HEK293 (cell line): ENCODE measurements around the gene MLLT1.

Experiments used
- CTCF ChIA-PET: fragments of 350-600 bp; formaldehyde crosslinking; extraction: SDS; loops from one replicate; lab custom pipeline; 2021; ENCODE audit warnings: antibody characterized with exemption; lab: Yijun Ruan, JAX
- POLR2A ChIA-PET: fragments of 300-600 bp; formaldehyde crosslinking; extraction: SDS; loops from one replicate; lab custom pipeline; 2020; ENCODE audit warnings: antibody characterized with exemption, inconsistent platforms; lab: Yijun Ruan, JAX
- H3K27ac ChIP-seq: fragments of 200-500 bp; sonication (Bioruptor generic); 2 replicates; pipeline ENCODE4 v1.5.1; 2014; ENCODE audit warnings: low read depth, low read length, control low read depth, inconsistent platforms; ENCODE audit errors: extremely low read depth
- H3K36me3 ChIP-seq, 2 experiments: fragments of 200-500 bp in 1 of 2; sonication (Bioruptor generic) in 1 of 2; 1 replicate in 1 of 2; 2 replicates in 1 of 2; pipeline ENCODE4 v1.5.1; 2014 to 2017; ENCODE audit warnings: inconsistent platforms in 2 of 2, low read length in 2 of 2; ENCODE audit not compliant: control insufficient read depth in 2 of 2, insufficient read depth in 1 of 2
- H3K4me1 ChIP-seq: fragments of 200-500 bp; sonication (Bioruptor generic); 2 replicates; pipeline ENCODE4 v1.5.1; 2014; ENCODE audit warnings: mild to moderate bottlenecking, low read length, inconsistent platforms; ENCODE audit not compliant: control insufficient read depth, insufficient read depth
- H3K4me3 ChIP-seq: 2 replicates; pipeline ENCODE4 v1.5.1; 2011; ENCODE audit warnings: low read depth, mild to moderate bottlenecking, control low read depth, low read length, moderate library complexity
- H3K9me3 ChIP-seq: fragments of 200-500 bp; sonication (Bioruptor generic); 2 replicates; pipeline ENCODE4 v1.5.1; 2014; ENCODE audit warnings: low read depth, low read length, inconsistent platforms; ENCODE audit not compliant: control insufficient read depth, insufficient read depth
- BCL11A ChIP-seq: fragments of 450-650 bp; formaldehyde crosslinking; IDR thresholded peaks from 2 replicates; pipeline ENCODE4 v1.5.1; 2016; ENCODE audit warnings: low read depth, missing biosample characterization, missing genetic modification characterization
- KLF8 ChIP-seq: fragments of 450-650 bp; formaldehyde crosslinking; IDR thresholded peaks from 2 replicates; pipeline ENCODE4 v1.5.1; 2016; ENCODE audit warnings: missing biosample characterization, missing genetic modification characterization
- MYNN ChIP-seq: fragments of 450-650 bp; formaldehyde crosslinking; IDR thresholded peaks from 2 replicates; pipeline ENCODE4 v1.5.1; 2016; ENCODE audit warnings: missing biosample characterization, missing genetic modification characterization, borderline replicate concordance
- SETDB1 ChIP-seq: IDR thresholded peaks from one replicate; pipeline ENCODE4 v1.6.1; 2017; ENCODE audit warnings: mild to moderate bottlenecking, low read length, moderate library complexity, mixed read lengths; ENCODE audit not compliant: insufficient read length
- ZBTB48 ChIP-seq: fragments of 450-650 bp; formaldehyde crosslinking; IDR thresholded peaks from 2 replicates; pipeline ENCODE4 v1.5.1; 2016; ENCODE audit warnings: missing biosample characterization, missing genetic modification characterization
- ZNF132 ChIP-seq: fragments of 450-650 bp; formaldehyde crosslinking; IDR thresholded peaks from 2 replicates; pipeline ENCODE4 v1.5.1; 2017; ENCODE audit warnings: missing biosample characterization, missing genetic modification characterization, borderline replicate concordance
- ZNF169 ChIP-seq: fragments of 450-650 bp; formaldehyde crosslinking; IDR thresholded peaks from 2 replicates; pipeline ENCODE4 v1.5.1; 2016; ENCODE audit warnings: missing biosample characterization, missing genetic modification characterization
- ZNF2 ChIP-seq: fragments of 450-650 bp; formaldehyde crosslinking; IDR thresholded peaks from 2 replicates; pipeline ENCODE4 v1.5.1; 2016; ENCODE audit warnings: missing biosample characterization, missing genetic modification characterization
- ZNF302 ChIP-seq: fragments of 450-650 bp; formaldehyde crosslinking; IDR thresholded peaks from 2 replicates; pipeline ENCODE4 v1.5.1; 2016; ENCODE audit warnings: missing biosample characterization, missing genetic modification characterization, low read depth
- ZNF335 ChIP-seq: fragments of 450-650 bp; formaldehyde crosslinking; conservative IDR thresholded peaks from 2 replicates; pipeline ENCODE4 v1.5.1; 2016; ENCODE audit warnings: missing biosample characterization, missing genetic modification characterization
- ZNF391 ChIP-seq: fragments of 450-650 bp; formaldehyde crosslinking; IDR thresholded peaks from 2 replicates; pipeline ENCODE4 v1.5.1; 2016; ENCODE audit warnings: low read depth, missing biosample characterization, missing genetic modification characterization, borderline replicate concordance
- ZNF394 ChIP-seq: fragments of 450-650 bp; formaldehyde crosslinking; IDR thresholded peaks from 2 replicates; pipeline ENCODE4 v1.5.1; 2016; ENCODE audit warnings: missing biosample characterization, missing genetic modification characterization, mild to moderate bottlenecking, moderate library complexity, borderline replicate concordance
- ZNF416 ChIP-seq: fragments of 450-650 bp; formaldehyde crosslinking; IDR thresholded peaks from 2 replicates; pipeline ENCODE4 v1.5.1; 2016; ENCODE audit warnings: missing biosample characterization, missing genetic modification characterization
- ZNF423 ChIP-seq: fragments of 450-650 bp; formaldehyde crosslinking; IDR thresholded peaks from 2 replicates; pipeline ENCODE4 v1.5.1; 2016; ENCODE audit warnings: missing biosample characterization, missing genetic modification characterization
- ZNF501 ChIP-seq: fragments of 450-650 bp; formaldehyde crosslinking; IDR thresholded peaks from 2 replicates; pipeline ENCODE4 v1.5.1; 2016; ENCODE audit warnings: missing biosample characterization, missing genetic modification characterization
- ZNF621 ChIP-seq: fragments of 450-650 bp; formaldehyde crosslinking; IDR thresholded peaks from 2 replicates; pipeline ENCODE4 v1.5.1; 2017; ENCODE audit warnings: missing biosample characterization, missing genetic modification characterization
- ZNF660 ChIP-seq: fragments of 450-650 bp; IDR thresholded peaks from 2 replicates; pipeline ENCODE4 v1.5.1; 2018; ENCODE audit warnings: missing biosample characterization, mild to moderate bottlenecking, missing genetic modification characterization
- ZNF837 ChIP-seq: fragments of 450-650 bp; formaldehyde crosslinking; IDR thresholded peaks from 2 replicates; pipeline ENCODE4 v1.5.1; 2016; ENCODE audit warnings: missing biosample characterization, missing genetic modification characterization
- TF ChIP-seq, protein P1 (sequence below): fragments of 450-650 bp; formaldehyde crosslinking; IDR thresholded peaks from 2 replicates; pipeline ENCODE4 v1.5.1; 2016; ENCODE audit warnings: missing biosample characterization, missing genetic modification characterization
- TF ChIP-seq, protein P2 (sequence below): fragments of 450-650 bp; IDR thresholded peaks from 2 replicates; pipeline ENCODE4 v1.5.1; 2018; ENCODE audit warnings: missing biosample characterization, mild to moderate bottlenecking, missing genetic modification characterization
- TF ChIP-seq, protein P3 (sequence below): fragments of 450-650 bp; formaldehyde crosslinking; IDR thresholded peaks from 2 replicates; pipeline ENCODE4 v1.5.1; 2016; ENCODE audit warnings: missing biosample characterization, missing genetic modification characterization
- TF ChIP-seq, protein P4 (sequence below): fragments of 450-650 bp; formaldehyde crosslinking; IDR thresholded peaks from 2 replicates; pipeline ENCODE4 v1.5.1; 2016; ENCODE audit warnings: missing biosample characterization, missing genetic modification characterization

Gene MLLT1

GRCh38 chr19:6199240-6199994, 80.4 kb downstream of the MLLT1 start (continued):
- TF ChIP-seq, protein P1, sequence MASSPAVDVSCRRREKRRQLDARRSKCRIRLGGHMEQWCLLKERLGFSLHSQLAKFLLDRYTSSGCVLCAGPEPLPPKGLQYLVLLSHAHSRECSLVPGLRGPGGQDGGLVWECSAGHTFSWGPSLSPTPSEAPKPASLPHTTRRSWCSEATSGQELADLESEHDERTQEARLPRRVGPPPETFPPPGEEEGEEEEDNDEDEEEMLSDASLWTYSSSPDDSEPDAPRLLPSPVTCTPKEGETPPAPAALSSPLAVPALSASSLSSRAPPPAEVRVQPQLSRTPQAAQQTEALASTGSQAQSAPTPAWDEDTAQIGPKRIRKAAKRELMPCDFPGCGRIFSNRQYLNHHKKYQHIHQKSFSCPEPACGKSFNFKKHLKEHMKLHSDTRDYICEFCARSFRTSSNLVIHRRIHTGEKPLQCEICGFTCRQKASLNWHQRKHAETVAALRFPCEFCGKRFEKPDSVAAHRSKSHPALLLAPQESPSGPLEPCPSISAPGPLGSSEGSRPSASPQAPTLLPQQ (tag by site-specific recombination), result peak; percentile 70
- TF ChIP-seq ZNF335 (tag by site-specific recombination) (peak; percentile 94), ZNF391 (tag by site-specific recombination) (peak; percentile 70; the same call in 1 of the 2 replicates), ZNF2 (peak; percentile 83; the same call in 1 of the 2 replicates), SETDB1 (peak; percentile 54), KLF8 (tag by site-specific recombination) (peak; percentile 40; the same call in 1 of the 2 replicates)

GRCh38 chr19:6198896-6199239, 80.9 kb downstream of the MLLT1 start:
- POLR2A ChIA-PET, result no interaction called here
- H3K9me3 ChIP-seq, result no peaks in the 10 kb centered on the region; the same call in 1 of the 2 replicates

GRCh38 chr19:6196361-6196760, 83.4 kb downstream of the MLLT1 start:
- H3K4me1 ChIP-seq, result no peaks in the 10 kb centered on the region
- peaks cover 0 to 8% of the 10 kb centered on the region in 2 experiments; a peak in 2 of 3 replicates for H3K36me3 ChIP-seq
- ChIA-PET CTCF (no interaction called here), POLR2A (no interaction called here)
- no peak overlapping the region for H3K27ac ChIP-seq
- H3K4me3 ChIP-seq, result no peak overlapping the region
- H3K9me3 ChIP-seq, result no peaks in the 10 kb centered on the region; the same call in 1 of the 2 replicates
- TF ChIP-seq, protein P2, sequence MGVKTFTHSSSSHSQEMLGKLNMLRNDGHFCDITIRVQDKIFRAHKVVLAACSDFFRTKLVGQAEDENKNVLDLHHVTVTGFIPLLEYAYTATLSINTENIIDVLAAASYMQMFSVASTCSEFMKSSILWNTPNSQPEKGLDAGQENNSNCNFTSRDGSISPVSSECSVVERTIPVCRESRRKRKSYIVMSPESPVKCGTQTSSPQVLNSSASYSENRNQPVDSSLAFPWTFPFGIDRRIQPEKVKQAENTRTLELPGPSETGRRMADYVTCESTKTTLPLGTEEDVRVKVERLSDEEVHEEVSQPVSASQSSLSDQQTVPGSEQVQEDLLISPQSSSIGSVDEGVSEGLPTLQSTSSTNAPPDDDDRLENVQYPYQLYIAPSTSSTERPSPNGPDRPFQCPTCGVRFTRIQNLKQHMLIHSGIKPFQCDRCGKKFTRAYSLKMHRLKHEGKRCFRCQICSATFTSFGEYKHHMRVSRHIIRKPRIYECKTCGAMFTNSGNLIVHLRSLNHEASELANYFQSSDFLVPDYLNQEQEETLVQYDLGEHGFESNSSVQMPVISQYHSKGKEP (tag by site-specific recombination), result no peak
- TF ChIP-seq KLF8 (tag by site-specific recombination), result no peak
- TF ChIP-seq BCL11A, result no peak
- TF ChIP-seq ZNF837 (tag by site-specific recombination), result no peak
- no peak for TF ChIP-seq ZNF302 (tag by site-specific recombination)
- TF ChIP-seq ZNF169 (tag by site-specific recombination), result no peak
- TF ChIP-seq, protein P3, sequence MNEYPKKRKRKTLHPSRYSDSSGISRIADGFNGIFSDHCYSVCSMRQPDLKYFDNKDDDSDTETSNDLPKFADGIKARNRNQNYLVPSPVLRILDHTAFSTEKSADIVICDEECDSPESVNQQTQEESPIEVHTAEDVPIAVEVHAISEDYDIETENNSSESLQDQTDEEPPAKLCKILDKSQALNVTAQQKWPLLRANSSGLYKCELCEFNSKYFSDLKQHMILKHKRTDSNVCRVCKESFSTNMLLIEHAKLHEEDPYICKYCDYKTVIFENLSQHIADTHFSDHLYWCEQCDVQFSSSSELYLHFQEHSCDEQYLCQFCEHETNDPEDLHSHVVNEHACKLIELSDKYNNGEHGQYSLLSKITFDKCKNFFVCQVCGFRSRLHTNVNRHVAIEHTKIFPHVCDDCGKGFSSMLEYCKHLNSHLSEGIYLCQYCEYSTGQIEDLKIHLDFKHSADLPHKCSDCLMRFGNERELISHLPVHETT (tag by site-specific recombination), result no peak
- no peak for TF ChIP-seq ZNF660 (tag by site-specific recombination)
- TF ChIP-seq ZNF423 (tag by site-specific recombination), result no peak
- no peak for TF ChIP-seq ZNF394 (tag by site-specific recombination)
- TF ChIP-seq ZNF501 (tag by site-specific recombination), result no peak
- TF ChIP-seq MYNN (tag by site-specific recombination), result no peak
- no peak for TF ChIP-seq ZNF2
- no peak for TF ChIP-seq ZNF132 (tag by site-specific recombination)

More at GRCh38 chr19:6198896-6199239, 80.9 kb downstream of the MLLT1 start:
- TF ChIP-seq ZBTB48 (peak; percentile 58; the same call in 1 of the 2 replicates), ZNF416 (0 out of 2 replicates have a peak, but pooled peaks have one; percentile 23), ZNF621 (tag by site-specific recombination) (no peak)
- TF ChIP-seq, protein P4, sequence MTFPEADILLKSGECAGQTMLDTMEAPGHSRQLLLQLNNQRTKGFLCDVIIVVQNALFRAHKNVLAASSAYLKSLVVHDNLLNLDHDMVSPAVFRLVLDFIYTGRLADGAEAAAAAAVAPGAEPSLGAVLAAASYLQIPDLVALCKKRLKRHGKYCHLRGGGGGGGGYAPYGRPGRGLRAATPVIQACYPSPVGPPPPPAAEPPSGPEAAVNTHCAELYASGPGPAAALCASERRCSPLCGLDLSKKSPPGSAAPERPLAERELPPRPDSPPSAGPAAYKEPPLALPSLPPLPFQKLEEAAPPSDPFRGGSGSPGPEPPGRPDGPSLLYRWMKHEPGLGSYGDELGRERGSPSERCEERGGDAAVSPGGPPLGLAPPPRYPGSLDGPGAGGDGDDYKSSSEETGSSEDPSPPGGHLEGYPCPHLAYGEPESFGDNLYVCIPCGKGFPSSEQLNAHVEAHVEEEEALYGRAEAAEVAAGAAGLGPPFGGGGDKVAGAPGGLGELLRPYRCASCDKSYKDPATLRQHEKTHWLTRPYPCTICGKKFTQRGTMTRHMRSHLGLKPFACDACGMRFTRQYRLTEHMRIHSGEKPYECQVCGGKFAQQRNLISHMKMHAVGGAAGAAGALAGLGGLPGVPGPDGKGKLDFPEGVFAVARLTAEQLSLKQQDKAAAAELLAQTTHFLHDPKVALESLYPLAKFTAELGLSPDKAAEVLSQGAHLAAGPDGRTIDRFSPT, result 0 out of 2 replicates have a peak, but pooled peaks have one; percentile 33
- H3K4me3 ChIP-seq, result peak overlapping the region; percentile 50
- CTCF ChIA-PET, result interaction anchor here (0.6 to 1.0 kb wide), 2 partner anchors 13 to 211 kb away, joined by 4 to 7 read pairs; no protein-coding TSS in a partner anchor
- H3K27ac ChIP-seq, result peak overlapping the region; percentile 32; the same call in 1 of the 2 replicates
- no peaks in the 10 kb centered on the region for H3K4me1 ChIP-seq
- peaks cover 0 to 5% of the 10 kb centered on the region in 2 experiments; a peak in 2 of 3 replicates for H3K36me3 ChIP-seq
